DND-41 (cell line): Measurements from ENCODE around the gene SLK.

ENCODE experiments used
- EZH2 ChIP-seq: IDR thresholded peaks from 3 replicates; pipeline ENCODE4 v1.6.1; 2012; ENCODE audit warnings: borderline replicate concordance, low read depth, mild to moderate bottlenecking, moderate library complexity, low read length, inconsistent platforms; ENCODE audit not compliant: severe bottlenecking
- TF ChIP-seq, protein P1 (sequence below): IDR thresholded peaks from 2 replicates; pipeline ENCODE4 v1.5.1; 2012; ENCODE audit warnings: borderline replicate concordance, low read length, moderate library complexity, mild to moderate bottlenecking; ENCODE audit not compliant: poor library complexity, severe bottlenecking; ENCODE audit errors: extremely low read depth

- no peak for TF ChIP-seq EZH2
- TF ChIP-seq, protein P1, sequence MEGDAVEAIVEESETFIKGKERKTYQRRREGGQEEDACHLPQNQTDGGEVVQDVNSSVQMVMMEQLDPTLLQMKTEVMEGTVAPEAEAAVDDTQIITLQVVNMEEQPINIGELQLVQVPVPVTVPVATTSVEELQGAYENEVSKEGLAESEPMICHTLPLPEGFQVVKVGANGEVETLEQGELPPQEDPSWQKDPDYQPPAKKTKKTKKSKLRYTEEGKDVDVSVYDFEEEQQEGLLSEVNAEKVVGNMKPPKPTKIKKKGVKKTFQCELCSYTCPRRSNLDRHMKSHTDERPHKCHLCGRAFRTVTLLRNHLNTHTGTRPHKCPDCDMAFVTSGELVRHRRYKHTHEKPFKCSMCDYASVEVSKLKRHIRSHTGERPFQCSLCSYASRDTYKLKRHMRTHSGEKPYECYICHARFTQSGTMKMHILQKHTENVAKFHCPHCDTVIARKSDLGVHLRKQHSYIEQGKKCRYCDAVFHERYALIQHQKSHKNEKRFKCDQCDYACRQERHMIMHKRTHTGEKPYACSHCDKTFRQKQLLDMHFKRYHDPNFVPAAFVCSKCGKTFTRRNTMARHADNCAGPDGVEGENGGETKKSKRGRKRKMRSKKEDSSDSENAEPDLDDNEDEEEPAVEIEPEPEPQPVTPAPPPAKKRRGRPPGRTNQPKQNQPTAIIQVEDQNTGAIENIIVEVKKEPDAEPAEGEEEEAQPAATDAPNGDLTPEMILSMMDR, result no peak
Observed at GRCh38 chr10:104021246-104021645, 54.3 kb downstream of the SLK start.
